ENCODE measurements around the gene ANKRD33B. TPM values are rescaled to one million over a fixed set of nuclear protein-coding genes. Genes with fewer than 3 reads are reported as not detected.
A peak's percentile ranks its signal among the peaks of the same experiment; 100 is the strongest.
"Not testable (repeated sequence)": the region's sequence is repeated elsewhere in the genome, so short reads cannot be mapped to it uniquely, and the experiment has no call there.

Gene ANKRD33B
- total and polyA plus RNA-seq, 7 donors: 1.4 to 32.7 (median 7.8) TPM

DNA sequence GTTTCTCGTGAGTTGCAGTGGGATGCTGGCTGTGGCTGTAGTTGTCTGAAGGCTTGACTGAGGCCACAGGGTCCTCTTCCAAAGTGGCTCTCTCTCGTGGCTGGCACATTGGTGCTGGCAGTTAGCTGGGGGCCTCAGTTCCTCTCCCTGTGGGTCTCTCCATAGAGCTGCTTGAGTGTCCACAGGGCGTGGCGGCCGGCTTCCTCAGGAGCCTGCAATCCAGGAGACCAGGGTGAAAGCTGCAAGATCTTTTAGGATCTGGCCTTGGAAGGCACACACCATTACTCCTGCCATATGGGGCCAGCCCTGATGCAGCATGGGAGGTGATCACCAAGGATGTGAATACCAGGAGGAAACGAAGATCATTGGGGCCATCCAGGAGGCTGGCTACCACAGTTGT lies 41.1 kb downstream of the ANKRD33B start:
- Histone ChIP-seq H3K9me3 (no peaks in the 10 kb centered on the region), H3K27ac (no peak overlapping the region), H3K4me1 (peaks cover 25% of the 10 kb centered on the region), H3K4me3 (no peak overlapping the region), H3K27me3 (ENCODE audit: insufficient read depth in 3 of 3, low read length in 2 of 3) (no peaks in the 10 kb centered on the region), H3K36me3 (ENCODE audit: insufficient read depth in 1 of 2, low read depth in 1 of 2) (no peaks in the 10 kb centered on the region)
- DNase-seq (no peak), ATAC-seq (no peak)
- WGBS, 3 donors: 85 to 90% (median 89%) methylated on average over 6 of the region's 6 CpGs
- intact Hi-C loops (cut with DNase I): no loop called here
- TF ChIP-seq CTCF (IDR thresholded peaks at IDR 0.05): no peak

DNA sequence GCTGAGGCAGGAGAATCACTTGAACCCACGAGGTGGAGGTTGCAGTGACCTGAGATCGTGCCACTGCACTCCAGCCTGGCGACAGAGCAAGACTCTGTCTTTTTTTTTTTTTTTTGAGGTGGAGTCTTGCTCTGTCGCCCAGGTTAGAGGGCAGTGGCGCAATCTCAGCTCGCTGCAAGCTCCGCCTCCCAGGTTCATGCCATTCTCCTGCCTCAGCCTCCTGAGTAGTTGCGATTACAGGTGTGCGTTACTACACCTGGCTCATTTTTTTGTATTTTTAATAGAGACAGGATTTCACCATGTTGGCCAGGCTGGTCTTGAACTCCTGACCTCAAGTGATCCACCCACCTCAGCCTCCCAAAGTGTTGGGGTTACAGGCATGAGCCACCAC lies 42.8 kb downstream of the ANKRD33B start:
- ATAC-seq; intact Hi-C loops (cut with DNase I): not testable (repeated sequence)

DNA sequence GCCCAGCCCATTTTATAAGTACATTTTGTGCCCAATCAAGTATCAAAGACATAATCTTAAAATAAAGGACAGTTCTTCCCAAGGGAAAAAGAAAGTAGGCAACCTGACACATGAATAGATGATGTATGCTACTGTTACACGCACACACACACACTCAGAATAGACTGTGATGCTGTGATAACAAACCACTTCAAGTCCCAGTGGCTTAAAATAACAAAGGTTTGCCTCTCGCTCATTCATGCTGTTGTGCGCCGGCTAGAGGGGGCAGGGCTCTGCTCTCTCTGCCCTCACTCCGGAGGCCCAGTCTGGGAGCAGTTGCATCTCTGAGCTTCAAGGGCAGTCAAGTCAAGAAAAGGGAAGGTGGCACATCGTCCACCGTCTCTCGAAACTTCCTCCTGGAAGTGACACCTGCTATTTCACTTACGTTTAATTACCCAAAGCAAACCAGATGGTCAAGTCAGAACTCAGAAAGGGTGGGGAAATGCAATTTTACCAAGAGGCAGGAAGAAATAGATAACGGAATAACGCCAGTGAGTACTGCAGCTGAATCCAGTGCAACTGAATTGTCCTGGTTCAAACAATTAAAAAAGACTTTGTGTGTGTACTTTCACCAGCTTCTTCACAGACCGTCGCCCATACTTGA lies 43.3 kb downstream of the ANKRD33B start:
- intact Hi-C loops (cut with DNase I): no loop called here
- WGBS, 3 donors: 30 to 34% (median 32%) methylated on average over 13 of the region's 13 CpGs
- no peak for TF ChIP-seq CTCF (IDR thresholded peaks at IDR 0.05)
- ATAC-seq (peak; percentile 38 to 81 (median 70)), DNase-seq (no peak)
- Histone ChIP-seq H3K4me1 (peaks cover 4% of the 10 kb centered on the region), H3K27ac (peak overlapping the region; percentile 89), H3K36me3 (ENCODE audit: insufficient read depth in 1 of 2, low read depth in 1 of 2) (no peaks in the 10 kb centered on the region), H3K27me3 (ENCODE audit: insufficient read depth in 3 of 3, low read length in 2 of 3) (no peaks in the 10 kb centered on the region), H3K4me3 (peak overlapping the region; percentile 42), H3K9me3 (no peaks in the 10 kb centered on the region)

More for the DNA sequence above, 42.8 kb downstream of the ANKRD33B start:
- H3K9me3 ChIP-seq; H3K4me1 ChIP-seq; H3K36me3 ChIP-seq (ENCODE audit: insufficient read depth in 1 of 2, low read depth in 1 of 2); H3K27me3 ChIP-seq (ENCODE audit: insufficient read depth in 3 of 3, low read length in 2 of 3); H3K4me3 ChIP-seq; DNase-seq: not testable (repeated sequence)
- peak overlapping the region; percentile 89 for H3K27ac ChIP-seq
- 95 to 99% (median 98%) methylated on average over 9 of the region's 9 CpGs for WGBS, 3 donors

- H3K9me3 ChIP-seq: no peaks in the 10 kb centered on the region
- intact Hi-C loops (cut with DNase I): no loop called here
- H3K27ac ChIP-seq: peak overlapping the region; percentile 89
- TF ChIP-seq CTCF (IDR thresholded peaks at IDR 0.05): no peak
- ATAC-seq: peak; percentile 86 to 97 (median 94)
- H3K27me3 ChIP-seq (ENCODE audit: insufficient read depth in 3 of 3, low read length in 2 of 3): no peaks in the 10 kb centered on the region
- H3K4me3 ChIP-seq: peak overlapping the region; percentile 42
- WGBS, 3 donors: 5 to 9% (median 5%) methylated on average over 5 of the region's 5 CpGs
- no peaks in the 10 kb centered on the region for H3K4me1 ChIP-seq
- peak; percentile 43 to 64 for DNase-seq
- H3K36me3 ChIP-seq (ENCODE audit: insufficient read depth in 1 of 2, low read depth in 1 of 2): no peaks in the 10 kb centered on the region
Measured at GRCh38 chr5:10607666-10608073, 43.8 kb downstream of the ANKRD33B start.

GRCh38 chr5:10608081-10608480 lies 44.2 kb downstream of the ANKRD33B start:
- H3K36me3 ChIP-seq (ENCODE audit: insufficient read depth in 1 of 2, low read depth in 1 of 2); DNase-seq; H3K4me1 ChIP-seq; H3K9me3 ChIP-seq; H3K27me3 ChIP-seq (ENCODE audit: insufficient read depth in 3 of 3, low read length in 2 of 3); intact Hi-C loops (cut with DNase I): not testable (repeated sequence)
- peak in 1 of 4 donors; percentile 35 for ATAC-seq
- peak overlapping the region; percentile 89 for H3K27ac ChIP-seq
- WGBS, 3 donors: 67 to 80% (median 69%) methylated on average over 9 of the region's 9 CpGs
- peak overlapping the region; percentile 42 for H3K4me3 ChIP-seq

GRCh38 chr5:10610058-10610457 lies 46.2 kb downstream of the ANKRD33B start:
- intact Hi-C loops (cut with DNase I): no loop called here
- Histone ChIP-seq H3K4me3 (no peak overlapping the region), H3K36me3 (ENCODE audit: insufficient read depth in 1 of 2, low read depth in 1 of 2) (no peaks in the 10 kb centered on the region), H3K27me3 (ENCODE audit: insufficient read depth in 3 of 3, low read length in 2 of 3) (no peaks in the 10 kb centered on the region), H3K4me1 (no peaks in the 10 kb centered on the region), H3K27ac (no peak overlapping the region), H3K9me3 (no peaks in the 10 kb centered on the region)
- WGBS, 3 donors: 90 to 94% (median 93%) methylated on average over 6 of the region's 6 CpGs
- ATAC-seq (no peak), DNase-seq (no peak)
- TF ChIP-seq CTCF (IDR thresholded peaks at IDR 0.05): no peak

All from psoas muscle (tissue), 8 donors.